SK-N-SH (cell line): ENCODE data around the gene SLC25A18.

Source experiments
- ELF1 ChIP-seq: IDR thresholded peaks from 2 replicates; pipeline ENCODE4 v1.4.0; 2012
- MAX ChIP-seq: IDR thresholded peaks from 2 replicates; pipeline ENCODE4 v1.4.0; 2012; ENCODE audit warnings: low read depth
- POLR2AphosphoS5 ChIP-seq: IDR thresholded peaks from 2 replicates; pipeline ENCODE4 v1.6.1; 2012; ENCODE audit warnings: low read depth, low read length
- RAD21 ChIP-seq: IDR thresholded peaks from 2 replicates; pipeline ENCODE4 v1.6.1; 2012; ENCODE audit warnings: mild to moderate bottlenecking, low read length
- USF1 ChIP-seq: IDR thresholded peaks from 2 replicates; pipeline ENCODE4 v1.4.0; 2012; ENCODE audit warnings: low read depth, borderline replicate concordance
- YY1 ChIP-seq: IDR thresholded peaks from 2 replicates; pipeline ENCODE4 v1.4.0; 2012; ENCODE audit warnings: low read depth, mild to moderate bottlenecking

GRCh38 chr22:17590586-17590985 lies 27.3 kb downstream of the SLC25A18 start:
- TF ChIP-seq USF1 (no peak), ELF1 (no peak), MAX (no peak), POLR2AphosphoS5 (no peak), YY1 (no peak), RAD21 (no peak)
